KMS-11 (cell line): ENCODE results near the gene CTIF.

Source experiments
- H2AFZ ChIP-seq: fragments of 200-600 bp; sonication (generic); 2 replicates; pipeline ENCODE4 v1.6.1; 2016; ENCODE audit warnings: antibody characterized with exemption, mixed run types, low read depth
- H3K27ac ChIP-seq: fragments of 200-600 bp; sonication (generic); 2 replicates; pipeline ENCODE4 v1.6.1; 2016; ENCODE audit warnings: mild to moderate bottlenecking, mixed run types
- H3K27me3 ChIP-seq: fragments of 200-600 bp; sonication (generic); 2 replicates; pipeline ENCODE4 v1.6.1; 2017; ENCODE audit warnings: mild to moderate bottlenecking, low read depth, mixed run types, moderate library complexity; ENCODE audit not compliant: insufficient read depth
- H3K36me3 ChIP-seq: fragments of 200-600 bp; sonication (generic); 2 replicates; pipeline ENCODE4 v1.6.1; 2017; ENCODE audit warnings: mild to moderate bottlenecking, mixed run types; ENCODE audit not compliant: insufficient read depth
- H3K4me1 ChIP-seq: fragments of 200-600 bp; sonication (generic); 2 replicates; pipeline ENCODE4 v1.6.1; 2016; ENCODE audit warnings: mild to moderate bottlenecking, low read depth, mixed run types; ENCODE audit not compliant: poor library complexity, severe bottlenecking
- H3K4me2 ChIP-seq: fragments of 200-600 bp; sonication (generic); 2 replicates; pipeline ENCODE4 v1.7.0; 2016; ENCODE audit warnings: mild to moderate bottlenecking, mixed run types
- H3K4me3 ChIP-seq: fragments of 200-600 bp; sonication (generic); IDR thresholded peaks from 2 replicates; pipeline ENCODE4 v1.6.1; 2017; ENCODE audit warnings: low read depth, low read length, mixed read lengths; ENCODE audit not compliant: insufficient read depth
- H3K79me2 ChIP-seq: fragments of 200-600 bp; sonication (generic); 2 replicates; pipeline ENCODE4 v1.6.1; 2016; ENCODE audit warnings: low read depth, mixed run types; ENCODE audit not compliant: insufficient read depth
- H3K9ac ChIP-seq: fragments of 200-600 bp; sonication (generic); 2 replicates; pipeline ENCODE4 v1.6.1; 2016; ENCODE audit warnings: mild to moderate bottlenecking, mixed run types
- H4K20me1 ChIP-seq: fragments of 200-600 bp; sonication (generic); 2 replicates; pipeline ENCODE4 v1.6.1; 2016; ENCODE audit warnings: mild to moderate bottlenecking, mixed run types; ENCODE audit not compliant: insufficient read depth
- CTCF ChIP-seq: fragments of 200-600 bp; sonication (generic); conservative IDR thresholded peaks from 2 replicates; pipeline ENCODE4 v1.6.1; 2017; ENCODE audit warnings: low read depth, mild to moderate bottlenecking, antibody characterized with exemption, low read length, moderate library complexity, mixed read lengths

The CTIF gene

GRCh38 chr18:48899558-48900174 lies 360.8 kb downstream of the CTIF start:
- Histone ChIP-seq H3K79me2 (no peaks in the 10 kb centered on the region), H3K9ac (no peak overlapping the region), H3K36me3 (no peaks in the 10 kb centered on the region), H2AFZ (no peak overlapping the region), H3K4me3 (no peak overlapping the region), H3K4me1 (peaks cover 16% of the 10 kb centered on the region), H3K4me2 (no peak overlapping the region), H3K27me3 (no peaks in the 10 kb centered on the region), H4K20me1 (no peaks in the 10 kb centered on the region), H3K27ac (no peak overlapping the region)
- TF ChIP-seq CTCF: no peak

GRCh38 chr18:48900469-48900868 lies 361.6 kb downstream of the CTIF start:
- no peak for TF ChIP-seq CTCF

GRCh38 chr18:48901145-48902022 lies 362.6 kb downstream of the CTIF start:
- H3K36me3 ChIP-seq: no peaks in the 10 kb centered on the region
- H3K79me2 ChIP-seq: no peaks in the 10 kb centered on the region
- H4K20me1 ChIP-seq: no peaks in the 10 kb centered on the region
- H3K4me1 ChIP-seq: peaks cover 11% of the 10 kb centered on the region
- no peak overlapping the region for H3K27ac ChIP-seq
- no peak overlapping the region for H3K4me3 ChIP-seq
- no peak overlapping the region for H2AFZ ChIP-seq
- H3K27me3 ChIP-seq: no peaks in the 10 kb centered on the region
- TF ChIP-seq CTCF: no peak
- no peak overlapping the region for H3K9ac ChIP-seq
- H3K4me2 ChIP-seq: no peak overlapping the region

More at GRCh38 chr18:48900469-48900868, 361.6 kb downstream of the CTIF start:
- Histone ChIP-seq H3K79me2 (no peaks in the 10 kb centered on the region), H3K4me3 (no peak overlapping the region), H3K27ac (no peak overlapping the region), H3K4me1 (peaks cover 16% of the 10 kb centered on the region), H3K9ac (no peak overlapping the region), H3K36me3 (no peaks in the 10 kb centered on the region), H3K27me3 (no peaks in the 10 kb centered on the region), H2AFZ (no peak overlapping the region), H4K20me1 (no peaks in the 10 kb centered on the region), H3K4me2 (no peak overlapping the region)

- Histone ChIP-seq H3K4me2 (no peak overlapping the region), H3K9ac (no peak overlapping the region), H3K36me3 (no peaks in the 10 kb centered on the region), H2AFZ (no peak overlapping the region), H3K27me3 (no peaks in the 10 kb centered on the region), H4K20me1 (no peaks in the 10 kb centered on the region), H3K4me3 (no peak overlapping the region), H3K27ac (no peak overlapping the region), H3K79me2 (no peaks in the 10 kb centered on the region), H3K4me1 (peaks cover 4% of the 10 kb centered on the region)
- no peak for TF ChIP-seq CTCF
These were observed 363.4 kb downstream of the CTIF start for GRCh38 chr18:48902023-48902855.
